Spinal cord (tissue), 10 donors: ENCODE data around the gene HEBP2. TPM values are rescaled to one million over a fixed set of nuclear protein-coding genes. Genes with fewer than 3 reads are reported as not detected.
A peak's percentile ranks its signal among the peaks of the same experiment; 100 is the strongest.
"Not testable (repeated sequence)": the region's sequence is repeated elsewhere in the genome, so short reads cannot be mapped to it uniquely, and the experiment has no call there.

ENCODE experiments used
- DNase-seq, 6 donors: peaks; one replicate each; pipeline versions ENCODE4 v3.0.0 to v3.0.0-alpha.2; 2013 to 2015; ENCODE audit warnings: low spot score in 6 of 6, low read depth in 4 of 6
- H3K27ac ChIP-seq: one replicate; pipeline ENCODE4 v1.5.1; 2013; ENCODE audit warnings: low read depth, low read length, control low read depth
- H3K27me3 ChIP-seq: one replicate; pipeline ENCODE4 v1.6.1; 2013; ENCODE audit warnings: low read length; ENCODE audit not compliant: control insufficient read depth, insufficient read depth
- H3K36me3 ChIP-seq: one replicate; pipeline ENCODE4 v1.6.1; 2013; ENCODE audit warnings: low read length; ENCODE audit not compliant: control insufficient read depth, insufficient read depth
- H3K4me1 ChIP-seq: one replicate; pipeline ENCODE4 v1.6.1; 2013; ENCODE audit warnings: low read length; ENCODE audit not compliant: control insufficient read depth, insufficient read depth
- H3K4me3 ChIP-seq: one replicate; pipeline ENCODE4 v1.5.1; 2013; ENCODE audit warnings: low read depth, low read length, control low read depth
- H3K9me3 ChIP-seq: one replicate; pipeline ENCODE4 v1.6.1; 2013; ENCODE audit warnings: low read length; ENCODE audit not compliant: control insufficient read depth, insufficient read depth
- WGBS: methylation state at CpG from one replicate; pipeline ENCODE4 v1.1.5; 2013; ENCODE audit warnings: missing lambda C conversion rate; ENCODE audit not compliant: insufficient coverage; 5-methylcytosine and 5-hydroxymethylcytosine counted together
- long read RNA-seq, 4 donors: transcript quantifications; one replicate each; lab custom pipeline, GENCODE V29; 2026
- polyA plus RNA-seq, 2 donors: library from polyadenylated mRNA; unstranded; fragments of 120-200 nt; gene quantifications; one replicate each; pipeline ENCODE4 v1.2.1, GENCODE V29; 2013; ENCODE audit not compliant: insufficient read length in 2 of 2
- total RNA-seq, 2 donors: library from RNA; depleted of rRNA in 1 of 2; stranded (reverse); fragments of 120-200 nt in 1 of 2; fragments of >200 nt in 1 of 2; gene quantifications; one replicate each; pipeline versions ENCODE4 v1.2.3 to v1.2.4, GENCODE V29; 2013 to 2014
- donor health status: healthy.

Gene HEBP2
- total RNA-seq, result 10 to 100 TPM in 1 of 2 donors, 1 to 10 TPM in 1; 5.3 to 37.4 TPM
- polyA plus RNA-seq, result 10 to 100 TPM; 30.8 to 34.4 TPM
- long read RNA-seq, donor 1, full-length matches to known transcripts, result 21 of 26 reads
- long read RNA-seq, donor 1, partial matches to known transcripts, result 5 of 26 reads
- long read RNA-seq, donor 1, other reads (novel, unspliced or antisense), result 0 of 26 reads
- long read RNA-seq, donor 2, full-length matches to known transcripts, result 9 of 9 reads
- long read RNA-seq, donor 2, partial matches to known transcripts, result 0 of 9 reads
- long read RNA-seq, donor 2, other reads (novel, unspliced or antisense), result 0 of 9 reads
- long read RNA-seq, donor 3, full-length matches to known transcripts, result 23 of 32 reads
- long read RNA-seq, donor 3, partial matches to known transcripts, result 9 of 32 reads
- long read RNA-seq, donor 3, other reads (novel, unspliced or antisense), result 0 of 32 reads
- long read RNA-seq, donor 4, full-length matches to known transcripts, result 64 of 93 reads
- long read RNA-seq, donor 4, partial matches to known transcripts, result 29 of 93 reads
- long read RNA-seq, donor 4, other reads (novel, unspliced or antisense), result 0 of 93 reads

- Histone ChIP-seq H3K9me3 (no peaks in the 10 kb centered on the region), H3K4me1 (peaks cover 15% of the 10 kb centered on the region), H3K36me3 (peaks cover 7% of the 10 kb centered on the region), H3K27me3 (no peaks in the 10 kb centered on the region), H3K27ac (no peak within 1 kb of the TSS), H3K4me3 (peak within 1 kb of the TSS; percentile 60)
- under 1% methylated on average over 82 of the region's 92 CpGs for WGBS
- peak in 5 of 6 donors; percentile 57 to 93 (median 73) for DNase-seq
Measured at GRCh38 chr6:138403801-138404665, at the start of gene HEBP2. TSS of gene HEBP2 (plus strand) at chr6:138404223. CDS start at chr6:138404496, 273 bp downstream.

GRCh38 chr6:138357928-138358327 lies 46.1 kb upstream of the HEBP2 start:
- Histone ChIP-seq H3K9me3 (no peaks in the 10 kb centered on the region), H3K4me3 (no peak overlapping the region), H3K27ac (no peak overlapping the region), H3K36me3 (no peaks in the 10 kb centered on the region), H3K27me3 (no peaks in the 10 kb centered on the region), H3K4me1 (no peaks in the 10 kb centered on the region)
- no peak for DNase-seq
- WGBS, result no CpG with 5 or more reads among the region's 1 CpG

- not testable (repeated sequence) for DNase-seq, H3K9me3 ChIP-seq, H3K36me3 ChIP-seq, H3K27me3 ChIP-seq, H3K4me1 ChIP-seq, H3K4me3 ChIP-seq, H3K27ac ChIP-seq
- WGBS, result 100% methylated on average over 2 of the region's 8 CpGs
Measured at GRCh38 chr6:138368684-138369083, 35.3 kb upstream of the HEBP2 start.

- Histone ChIP-seq H3K27ac (no peak overlapping the region), H3K4me1 (no peaks in the 10 kb centered on the region), H3K4me3 (no peak overlapping the region), H3K36me3 (no peaks in the 10 kb centered on the region), H3K9me3 (no peaks in the 10 kb centered on the region), H3K27me3 (no peaks in the 10 kb centered on the region)
- WGBS, result 50% methylated on average over 1 of the region's 9 CpGs
- DNase-seq, result no peak
Measured at GRCh38 chr6:138370631-138371451, 33.2 kb upstream of the HEBP2 start.

- DNase-seq, result no peak
- H3K4me3 ChIP-seq, result no peak overlapping the region
- no peaks in the 10 kb centered on the region for H3K9me3 ChIP-seq
- no CpG with 5 or more reads among the region's 3 CpGs for WGBS
- H3K4me1 ChIP-seq, result no peaks in the 10 kb centered on the region
- H3K27me3 ChIP-seq, result no peaks in the 10 kb centered on the region
- no peaks in the 10 kb centered on the region for H3K36me3 ChIP-seq
- H3K27ac ChIP-seq, result no peak overlapping the region
Measured at GRCh38 chr6:138371452-138371711, 32.6 kb upstream of the HEBP2 start.

GRCh38 chr6:138371720-138372119 lies 32.3 kb upstream of the HEBP2 start:
- Histone ChIP-seq H3K27me3 (no peaks in the 10 kb centered on the region), H3K4me1 (no peaks in the 10 kb centered on the region)
- DNase-seq, result no peak

GRCh38 chr6:138372711-138373463 lies 31.1 kb upstream of the HEBP2 start:
- H3K36me3 ChIP-seq, result no peaks in the 10 kb centered on the region
- no peak overlapping the region for H3K4me3 ChIP-seq
- H3K9me3 ChIP-seq, result no peaks in the 10 kb centered on the region
- no peaks in the 10 kb centered on the region for H3K27me3 ChIP-seq
- H3K27ac ChIP-seq, result no peak overlapping the region
- H3K4me1 ChIP-seq, result no peaks in the 10 kb centered on the region
- no peak for DNase-seq

More at GRCh38 chr6:138371720-138372119, 32.3 kb upstream of the HEBP2 start:
- Histone ChIP-seq H3K4me3 (no peak overlapping the region), H3K9me3 (no peaks in the 10 kb centered on the region), H3K36me3 (no peaks in the 10 kb centered on the region), H3K27ac (no peak overlapping the region)
- whole genome bisulfite sequencing, result no CpG with 5 or more reads among the region's 3 CpGs

GRCh38 chr6:138374230-138374629 lies 29.8 kb upstream of the HEBP2 start:
- H3K4me3 ChIP-seq, result no peak overlapping the region
- H3K9me3 ChIP-seq, result no peaks in the 10 kb centered on the region
- H3K4me1 ChIP-seq, result no peaks in the 10 kb centered on the region
- no peaks in the 10 kb centered on the region for H3K36me3 ChIP-seq
- no peaks in the 10 kb centered on the region for H3K27me3 ChIP-seq
- H3K27ac ChIP-seq, result no peak overlapping the region
- no peak for DNase-seq

- 89% methylated on average over 2 of the region's 2 CpGs for WGBS
- Histone ChIP-seq H3K4me1 (no peaks in the 10 kb centered on the region), H3K36me3 (no peaks in the 10 kb centered on the region), H3K27me3 (no peaks in the 10 kb centered on the region), H3K4me3 (no peak overlapping the region), H3K27ac (no peak overlapping the region), H3K9me3 (no peaks in the 10 kb centered on the region)
- no peak for DNase-seq
Measured at GRCh38 chr6:138374815-138375214, 29.2 kb upstream of the HEBP2 start.
